K562 (cell line): ENCODE data around the gene FTSJ3.

Source experiments
- HDAC6 ChIP-seq: IDR thresholded peaks from 2 replicates; pipeline ENCODE4 v1.6.1; 2012; ENCODE audit warnings: low read depth, mild to moderate bottlenecking, control low read depth, inconsistent platforms, low read length, moderate library complexity
- PTBP1 ChIP-seq: fragments of 200-400 bp; formaldehyde crosslinking; IDR thresholded peaks from 2 replicates; pipeline ENCODE4 v1.6.1; 2017; ENCODE audit warnings: low read depth, low read length
- SIN3A ChIP-seq, 2 experiments: fragments of 150-350 bp in 1 of 2; IDR thresholded peaks; 2 replicates each; pipeline ENCODE4 v1.6.1; 2011 to 2016; ENCODE audit warnings: borderline replicate concordance in 2 of 2, low read depth in 2 of 2, low read length in 2 of 2, mild to moderate bottlenecking in 2 of 2, moderate library complexity in 2 of 2; ENCODE audit not compliant: control insufficient read depth in 1 of 2

GRCh38 chr17:63853260-63853659 lies 25.8 kb upstream of the FTSJ3 start:
- TF ChIP-seq PTBP1 (no peak), HDAC6 (no peak), SIN3A (IDR thresholded peaks at IDR 0.05; ENCODE audit: borderline replicate concordance in 2 of 2, control insufficient read depth in 1 of 2, low read depth in 2 of 2, low read length in 2 of 2) (no peak)
